Measurements from ENCODE around the gene SAPCD2.

The SAPCD2 gene

GRCh38 chr9:137012694-137013570 lies 57.4 kb downstream of the SAPCD2 start:
- H3K27ac Mint-ChIP-seq = no peak overlapping the region
- no peak for DNase-seq
- no peaks in the 10 kb centered on the region for H3K4me1 Mint-ChIP-seq (ENCODE audit: low read depth)
- no peaks in the 10 kb centered on the region for H3K9me3 Mint-ChIP-seq
- H3K27me3 Mint-ChIP-seq = no peaks in the 10 kb centered on the region
- H3K36me3 Mint-ChIP-seq (ENCODE audit: low read depth) = peaks cover 17% of the 10 kb centered on the region
- H3K4me3 Mint-ChIP-seq = no peak overlapping the region
